Neural crest cell (in vitro differentiated cells): ENCODE data around the gene FRMD7. TPM values are rescaled to one million over a fixed set of nuclear protein-coding genes. Genes with fewer than 3 reads are reported as not detected.
"Not testable (repeated sequence)": the region's sequence is repeated elsewhere in the genome, so short reads cannot be mapped to it uniquely, and the experiment has no call there.

Source experiments
- DNase-seq: peaks from one replicate; pipeline ENCODE4 v3.0.0; 2021; ENCODE audit warnings: low read depth, mixed read lengths, low spot score
- H3K27ac Mint-ChIP-seq: one replicate; pipeline ENCODE4 v1.8.0; 2021; ENCODE audit warnings: mild to moderate bottlenecking, mixed read lengths; ENCODE audit not compliant: unreplicated experiment
- H3K27me3 Mint-ChIP-seq: 2 replicates; pipeline ENCODE4 v1.8.0; 2021; ENCODE audit warnings: low read depth, mild to moderate bottlenecking, mixed read lengths
- H3K36me3 Mint-ChIP-seq: 2 replicates; pipeline ENCODE4 v1.8.0; 2021; ENCODE audit warnings: low read depth, mild to moderate bottlenecking, mixed read lengths
- H3K4me1 Mint-ChIP-seq: 2 replicates; pipeline ENCODE4 v1.8.0; 2021; ENCODE audit warnings: mixed read lengths
- H3K4me3 Mint-ChIP-seq: one replicate; pipeline ENCODE4 v1.8.0; 2021; ENCODE audit warnings: mild to moderate bottlenecking, mixed read lengths
- H3K9me3 Mint-ChIP-seq: 2 replicates; pipeline ENCODE4 v1.8.0; 2021; ENCODE audit warnings: mixed read lengths
- total RNA-seq: library from RNA; stranded (reverse); gene quantifications from 2 replicates; pipeline ENCODE4 v1.2.1, GENCODE V29; 2021
- TF ChIP-seq, protein P1 (sequence below): fragments of 200-600 bp; sonication (generic); conservative IDR thresholded peaks from 2 replicates; pipeline ENCODE4 v1.5.0; 2021; ENCODE audit warnings: antibody characterized with exemption, mild to moderate bottlenecking

Gene FRMD7
- total RNA-seq, 1 donor from 2014 or later = 0.21 TPM

DNA sequence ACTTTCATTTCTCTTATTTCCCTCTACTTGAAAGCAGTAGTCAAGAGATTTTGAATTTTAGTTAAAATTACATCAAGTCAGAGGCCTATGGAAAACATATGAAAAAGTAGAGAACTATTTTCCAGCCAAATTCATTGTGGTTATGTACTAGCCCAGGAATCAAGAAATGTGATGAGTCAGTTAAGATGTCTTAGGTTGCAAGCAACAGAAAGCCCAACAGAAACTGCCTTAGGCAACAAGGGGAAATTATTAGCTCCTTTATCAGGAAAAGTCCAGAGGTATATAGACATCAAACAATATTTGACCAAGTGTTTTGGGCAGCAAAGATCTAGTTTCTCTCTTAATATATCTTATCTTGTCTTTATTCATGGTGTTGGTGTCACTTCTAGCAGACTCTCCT lies 37.8 kb upstream of the FRMD7 start:
- H3K27me3 Mint-ChIP-seq = no peaks in the 10 kb centered on the region
- H3K4me1 Mint-ChIP-seq = peaks cover 9% of the 10 kb centered on the region
- H3K36me3 Mint-ChIP-seq = peaks cover 34% of the 10 kb centered on the region
- H3K27ac Mint-ChIP-seq = no peak overlapping the region
- TF ChIP-seq, protein P1, sequence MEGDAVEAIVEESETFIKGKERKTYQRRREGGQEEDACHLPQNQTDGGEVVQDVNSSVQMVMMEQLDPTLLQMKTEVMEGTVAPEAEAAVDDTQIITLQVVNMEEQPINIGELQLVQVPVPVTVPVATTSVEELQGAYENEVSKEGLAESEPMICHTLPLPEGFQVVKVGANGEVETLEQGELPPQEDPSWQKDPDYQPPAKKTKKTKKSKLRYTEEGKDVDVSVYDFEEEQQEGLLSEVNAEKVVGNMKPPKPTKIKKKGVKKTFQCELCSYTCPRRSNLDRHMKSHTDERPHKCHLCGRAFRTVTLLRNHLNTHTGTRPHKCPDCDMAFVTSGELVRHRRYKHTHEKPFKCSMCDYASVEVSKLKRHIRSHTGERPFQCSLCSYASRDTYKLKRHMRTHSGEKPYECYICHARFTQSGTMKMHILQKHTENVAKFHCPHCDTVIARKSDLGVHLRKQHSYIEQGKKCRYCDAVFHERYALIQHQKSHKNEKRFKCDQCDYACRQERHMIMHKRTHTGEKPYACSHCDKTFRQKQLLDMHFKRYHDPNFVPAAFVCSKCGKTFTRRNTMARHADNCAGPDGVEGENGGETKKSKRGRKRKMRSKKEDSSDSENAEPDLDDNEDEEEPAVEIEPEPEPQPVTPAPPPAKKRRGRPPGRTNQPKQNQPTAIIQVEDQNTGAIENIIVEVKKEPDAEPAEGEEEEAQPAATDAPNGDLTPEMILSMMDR = no peak
- no peak overlapping the region for H3K4me3 Mint-ChIP-seq
- DNase-seq = no peak
- H3K9me3 Mint-ChIP-seq = peaks cover 22% of the 10 kb centered on the region

GRCh38 chrX:132165005-132165404 lies 37.2 kb upstream of the FRMD7 start:
- peaks cover 9% of the 10 kb centered on the region for H3K4me1 Mint-ChIP-seq
- peaks cover 22% of the 10 kb centered on the region for H3K9me3 Mint-ChIP-seq
- H3K36me3 Mint-ChIP-seq = peaks cover 36% of the 10 kb centered on the region
- DNase-seq = no peak
- no peak overlapping the region for H3K4me3 Mint-ChIP-seq
- no peaks in the 10 kb centered on the region for H3K27me3 Mint-ChIP-seq
- TF ChIP-seq, protein P1 = no peak
- no peak overlapping the region for H3K27ac Mint-ChIP-seq

GRCh38 chrX:132163094-132163493 lies 35.3 kb upstream of the FRMD7 start:
- H3K27ac Mint-ChIP-seq, DNase-seq, H3K4me1 Mint-ChIP-seq, H3K27me3 Mint-ChIP-seq: not testable (repeated sequence)
- H3K9me3 Mint-ChIP-seq = peaks cover 22% of the 10 kb centered on the region
- H3K4me3 Mint-ChIP-seq = peak overlapping the region; percentile 36
- peaks cover 39% of the 10 kb centered on the region for H3K36me3 Mint-ChIP-seq

DNA sequence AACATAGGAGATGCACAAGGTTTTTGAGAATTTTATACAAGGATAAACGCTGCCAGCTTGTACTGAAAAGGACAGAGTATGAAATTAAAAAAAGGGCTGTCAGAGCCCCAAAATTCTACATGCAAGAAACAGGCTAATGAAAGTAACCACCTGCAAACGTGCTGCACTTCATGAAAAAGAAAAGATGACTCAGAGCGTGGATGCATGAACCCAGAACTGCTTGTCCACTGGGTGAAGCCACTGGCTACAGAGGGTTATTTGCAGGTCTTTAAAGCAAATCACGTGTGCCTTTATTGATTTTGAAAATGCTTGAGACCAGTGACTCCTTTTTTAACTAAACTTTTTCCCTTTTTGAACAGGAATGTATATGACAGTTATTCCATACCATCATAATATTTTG lies 25.3 kb upstream of the FRMD7 start:
- Mint-ChIP-seq H3K4me3 (no peak overlapping the region), H3K4me1 (no peaks in the 10 kb centered on the region), H3K27me3 (no peaks in the 10 kb centered on the region), H3K27ac (no peak overlapping the region), H3K36me3 (no peaks in the 10 kb centered on the region), H3K9me3 (no peaks in the 10 kb centered on the region)
- DNase-seq = no peak
- TF ChIP-seq, protein P1 = no peak

DNA sequence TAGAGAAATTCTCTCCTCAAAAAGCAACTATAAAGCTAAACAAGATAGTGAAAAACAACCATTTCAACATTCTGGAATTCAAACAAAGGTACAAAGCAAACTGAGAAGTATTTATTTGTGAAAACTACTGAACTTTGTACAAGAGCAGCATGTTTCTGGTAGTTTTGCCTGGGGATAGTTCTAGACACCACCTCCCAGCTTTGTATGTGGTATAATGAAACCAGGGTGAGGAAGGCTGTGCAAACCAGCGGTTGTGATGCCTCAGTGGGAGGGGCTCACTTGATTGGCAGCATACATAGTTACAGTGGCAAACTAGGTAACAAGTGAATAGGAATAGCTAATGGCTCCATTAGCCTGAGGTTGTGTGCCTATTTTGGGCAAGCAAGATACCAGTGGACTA lies 18.6 kb upstream of the FRMD7 start:
- TF ChIP-seq, protein P1 = no peak
- Mint-ChIP-seq H3K27me3 (no peaks in the 10 kb centered on the region), H3K36me3 (no peaks in the 10 kb centered on the region), H3K9me3 (no peaks in the 10 kb centered on the region), H3K4me3 (no peak overlapping the region), H3K4me1 (no peaks in the 10 kb centered on the region), H3K27ac (no peak overlapping the region)
- no peak for DNase-seq

GRCh38 chrX:132144061-132144460 lies 16.2 kb upstream of the FRMD7 start:
- DNase-seq = no peak
- Mint-ChIP-seq H3K4me1 (no peaks in the 10 kb centered on the region), H3K36me3 (no peaks in the 10 kb centered on the region), H3K27ac (no peak overlapping the region), H3K4me3 (no peak overlapping the region), H3K27me3 (no peaks in the 10 kb centered on the region), H3K9me3 (no peaks in the 10 kb centered on the region)
- TF ChIP-seq, protein P1 = no peak
